HL-60 (cell line): ENCODE data around the gene C16orf86.

ENCODE experiments used
- DNase-seq, 2 experiments: peaks; one replicate each; pipeline ENCODE4 v3.0.0-alpha.2; 2010 to 2020; ENCODE audit warnings: low read depth in 1 of 2, low spot score in 1 of 2
- H3K27ac ChIP-seq: fragments of 250-450 bp; sonication (Bioruptor Pico); replicated peaks from 2 replicates; pipeline ENCODE4 v1.5.1; 2020; ENCODE audit warnings: mild to moderate bottlenecking, moderate library complexity
- H3K27me3 ChIP-seq: fragments of 250-450 bp; sonication (Bioruptor Pico); 2 replicates; pipeline ENCODE4 v1.5.1; 2021; ENCODE audit warnings: mild to moderate bottlenecking, moderate library complexity; ENCODE audit not compliant: insufficient read depth, poor library complexity, severe bottlenecking
- H3K4me3 ChIP-seq: replicated peaks from 2 replicates; pipeline ENCODE4 v1.5.1; 2011; ENCODE audit warnings: mild to moderate bottlenecking, control low read depth, low read length; ENCODE audit not compliant: insufficient read depth
- GABPA ChIP-seq: IDR thresholded peaks from 2 replicates; pipeline ENCODE4 v1.6.1; 2012; ENCODE audit warnings: low read depth
- POLR2AphosphoS5 ChIP-seq: IDR thresholded peaks from 2 replicates; pipeline ENCODE4 v1.6.1; 2012; ENCODE audit warnings: low read depth
- SPI1 ChIP-seq: IDR thresholded peaks from 2 replicates; pipeline ENCODE4 v1.6.1; 2012; ENCODE audit warnings: low read depth, mild to moderate bottlenecking, borderline replicate concordance
- TF ChIP-seq, protein P1 (sequence below): IDR thresholded peaks from one replicate; pipeline ENCODE4 v1.5.1; 2011; ENCODE audit warnings: low read length, control low read depth, inconsistent platforms; ENCODE audit not compliant: insufficient read depth
- TF ChIP-seq, protein P2 (sequence below): IDR thresholded peaks from 2 replicates; pipeline ENCODE4 v1.6.1; 2012; ENCODE audit warnings: low read depth; ENCODE audit not compliant: insufficient replicate concordance

Gene C16orf86

DNA sequence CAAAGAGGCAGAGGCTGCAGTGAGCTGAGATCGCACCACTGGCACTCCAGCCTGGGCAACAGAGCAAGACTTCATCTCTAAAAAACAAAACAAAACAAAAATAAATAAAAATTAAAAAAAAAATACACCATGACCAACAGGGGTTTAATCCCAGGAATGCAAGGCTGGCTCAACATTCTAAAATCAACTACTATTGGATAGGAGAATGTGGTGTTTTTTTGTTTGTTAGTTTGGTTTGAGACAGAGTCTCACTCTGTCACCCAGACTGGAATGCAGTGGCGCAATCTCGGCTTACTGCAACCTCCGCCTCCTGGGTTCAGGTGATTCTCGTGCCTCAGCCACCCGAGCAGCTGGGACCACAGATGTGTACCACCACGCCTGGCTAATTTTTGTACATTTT is 32.7 kb downstream of the C16orf86 start:
- DNase-seq, result no peak

DNA sequence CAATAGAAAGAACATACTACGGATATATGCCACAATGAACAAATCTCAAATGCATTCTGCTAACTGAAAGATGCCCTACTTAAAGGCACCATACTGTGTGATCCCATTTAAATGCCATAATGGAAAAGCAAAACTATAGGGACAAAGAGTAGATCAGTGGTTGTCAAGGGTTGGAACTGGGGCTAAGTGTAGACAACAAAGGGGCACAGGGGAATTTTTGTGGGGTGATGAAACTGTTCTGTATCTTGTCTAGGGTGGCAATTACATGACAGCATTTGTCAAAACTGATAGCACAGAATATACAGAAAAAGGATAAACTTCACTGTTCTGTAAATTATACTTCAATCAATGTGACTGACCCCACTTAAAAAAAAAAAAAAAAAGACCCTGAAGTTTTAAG is 34.8 kb downstream of the C16orf86 start:
- no peak overlapping the region for H3K4me3 ChIP-seq
- no peaks in the 10 kb centered on the region for H3K27me3 ChIP-seq
- no peak for DNase-seq
- TF ChIP-seq, protein P1, sequence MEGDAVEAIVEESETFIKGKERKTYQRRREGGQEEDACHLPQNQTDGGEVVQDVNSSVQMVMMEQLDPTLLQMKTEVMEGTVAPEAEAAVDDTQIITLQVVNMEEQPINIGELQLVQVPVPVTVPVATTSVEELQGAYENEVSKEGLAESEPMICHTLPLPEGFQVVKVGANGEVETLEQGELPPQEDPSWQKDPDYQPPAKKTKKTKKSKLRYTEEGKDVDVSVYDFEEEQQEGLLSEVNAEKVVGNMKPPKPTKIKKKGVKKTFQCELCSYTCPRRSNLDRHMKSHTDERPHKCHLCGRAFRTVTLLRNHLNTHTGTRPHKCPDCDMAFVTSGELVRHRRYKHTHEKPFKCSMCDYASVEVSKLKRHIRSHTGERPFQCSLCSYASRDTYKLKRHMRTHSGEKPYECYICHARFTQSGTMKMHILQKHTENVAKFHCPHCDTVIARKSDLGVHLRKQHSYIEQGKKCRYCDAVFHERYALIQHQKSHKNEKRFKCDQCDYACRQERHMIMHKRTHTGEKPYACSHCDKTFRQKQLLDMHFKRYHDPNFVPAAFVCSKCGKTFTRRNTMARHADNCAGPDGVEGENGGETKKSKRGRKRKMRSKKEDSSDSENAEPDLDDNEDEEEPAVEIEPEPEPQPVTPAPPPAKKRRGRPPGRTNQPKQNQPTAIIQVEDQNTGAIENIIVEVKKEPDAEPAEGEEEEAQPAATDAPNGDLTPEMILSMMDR, result no peak
- no peak for TF ChIP-seq SPI1
- TF ChIP-seq GABPA, result no peak
- TF ChIP-seq POLR2AphosphoS5, result no peak
- TF ChIP-seq, protein P2, sequence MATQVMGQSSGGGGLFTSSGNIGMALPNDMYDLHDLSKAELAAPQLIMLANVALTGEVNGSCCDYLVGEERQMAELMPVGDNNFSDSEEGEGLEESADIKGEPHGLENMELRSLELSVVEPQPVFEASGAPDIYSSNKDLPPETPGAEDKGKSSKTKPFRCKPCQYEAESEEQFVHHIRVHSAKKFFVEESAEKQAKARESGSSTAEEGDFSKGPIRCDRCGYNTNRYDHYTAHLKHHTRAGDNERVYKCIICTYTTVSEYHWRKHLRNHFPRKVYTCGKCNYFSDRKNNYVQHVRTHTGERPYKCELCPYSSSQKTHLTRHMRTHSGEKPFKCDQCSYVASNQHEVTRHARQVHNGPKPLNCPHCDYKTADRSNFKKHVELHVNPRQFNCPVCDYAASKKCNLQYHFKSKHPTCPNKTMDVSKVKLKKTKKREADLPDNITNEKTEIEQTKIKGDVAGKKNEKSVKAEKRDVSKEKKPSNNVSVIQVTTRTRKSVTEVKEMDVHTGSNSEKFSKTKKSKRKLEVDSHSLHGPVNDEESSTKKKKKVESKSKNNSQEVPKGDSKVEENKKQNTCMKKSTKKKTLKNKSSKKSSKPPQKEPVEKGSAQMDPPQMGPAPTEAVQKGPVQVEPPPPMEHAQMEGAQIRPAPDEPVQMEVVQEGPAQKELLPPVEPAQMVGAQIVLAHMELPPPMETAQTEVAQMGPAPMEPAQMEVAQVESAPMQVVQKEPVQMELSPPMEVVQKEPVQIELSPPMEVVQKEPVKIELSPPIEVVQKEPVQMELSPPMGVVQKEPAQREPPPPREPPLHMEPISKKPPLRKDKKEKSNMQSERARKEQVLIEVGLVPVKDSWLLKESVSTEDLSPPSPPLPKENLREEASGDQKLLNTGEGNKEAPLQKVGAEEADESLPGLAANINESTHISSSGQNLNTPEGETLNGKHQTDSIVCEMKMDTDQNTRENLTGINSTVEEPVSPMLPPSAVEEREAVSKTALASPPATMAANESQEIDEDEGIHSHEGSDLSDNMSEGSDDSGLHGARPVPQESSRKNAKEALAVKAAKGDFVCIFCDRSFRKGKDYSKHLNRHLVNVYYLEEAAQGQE, result no peak
- H3K27ac ChIP-seq, result no peak overlapping the region

More for the DNA sequence above, 32.7 kb downstream of the C16orf86 start:
- Histone ChIP-seq H3K4me3 (no peak overlapping the region), H3K27ac (no peak overlapping the region), H3K27me3 (no peaks in the 10 kb centered on the region)
- TF ChIP-seq, protein P2, result no peak
- no peak for TF ChIP-seq GABPA
- no peak for TF ChIP-seq SPI1
- TF ChIP-seq POLR2AphosphoS5, result no peak
- TF ChIP-seq, protein P1, result no peak

DNA sequence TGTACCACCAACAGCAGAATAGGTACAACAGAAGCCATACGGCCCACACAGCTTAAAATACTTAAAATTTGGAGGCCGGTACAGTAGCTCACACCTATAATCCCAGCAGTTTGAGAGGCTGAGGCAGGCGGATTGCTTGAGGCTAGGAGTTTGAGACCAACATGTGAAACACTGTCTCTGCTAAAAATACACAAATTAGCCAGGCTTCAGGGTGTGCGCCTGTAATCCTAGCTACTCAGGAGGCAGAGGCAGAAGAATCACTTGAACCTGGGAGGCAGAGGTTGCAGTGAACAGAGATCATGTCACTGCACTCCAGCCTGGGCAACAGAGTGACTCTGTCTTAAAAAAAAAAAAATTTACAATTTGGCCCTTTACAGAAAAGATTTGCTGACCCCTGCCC is 35.5 kb downstream of the C16orf86 start:
- Histone ChIP-seq H3K27ac (no peak overlapping the region), H3K4me3 (no peak overlapping the region), H3K27me3 (no peaks in the 10 kb centered on the region)
- DNase-seq, result no peak
- TF ChIP-seq, protein P2, result no peak
- no peak for TF ChIP-seq SPI1
- no peak for TF ChIP-seq POLR2AphosphoS5
- TF ChIP-seq, protein P1, result no peak
- TF ChIP-seq GABPA, result no peak
